SU-DHL-6 (cell line): ENCODE measurements around the gene KISS1R.

Experiments
- EZH2phosphoT487 ChIP-seq: fragments of 200-600 bp; sonication (generic), shearing (Covaris generic); conservative IDR thresholded peaks from 2 replicates; pipeline ENCODE4 v1.6.1; 2018; ENCODE audit warnings: mild to moderate bottlenecking, antibody characterized with exemption, low read length, moderate library complexity, mixed read lengths
- TF ChIP-seq, protein P1 (sequence below): fragments of 200-600 bp; sonication (generic); IDR thresholded peaks from one replicate; pipeline ENCODE4 v1.5.1; 2017; ENCODE audit warnings: antibody characterized with exemption, mild to moderate bottlenecking, low read length, moderate library complexity; ENCODE audit not compliant: insufficient read depth, poor library complexity, severe bottlenecking

DNA sequence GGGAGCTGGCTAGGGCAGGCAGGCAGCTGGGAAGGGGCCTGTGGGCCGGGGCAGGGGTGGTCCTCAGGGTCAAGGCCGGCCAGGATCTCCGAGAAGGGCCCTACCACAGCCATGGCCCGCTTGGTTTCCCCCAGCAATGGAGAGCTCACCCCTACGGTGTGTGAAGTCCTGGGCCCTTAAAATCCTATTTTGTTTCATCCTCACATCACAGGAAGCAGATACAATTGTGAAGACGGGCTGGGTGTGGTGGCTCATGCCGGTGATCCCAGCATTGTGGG, 15.1 kb upstream of the KISS1R start:
- TF ChIP-seq, protein P1, sequence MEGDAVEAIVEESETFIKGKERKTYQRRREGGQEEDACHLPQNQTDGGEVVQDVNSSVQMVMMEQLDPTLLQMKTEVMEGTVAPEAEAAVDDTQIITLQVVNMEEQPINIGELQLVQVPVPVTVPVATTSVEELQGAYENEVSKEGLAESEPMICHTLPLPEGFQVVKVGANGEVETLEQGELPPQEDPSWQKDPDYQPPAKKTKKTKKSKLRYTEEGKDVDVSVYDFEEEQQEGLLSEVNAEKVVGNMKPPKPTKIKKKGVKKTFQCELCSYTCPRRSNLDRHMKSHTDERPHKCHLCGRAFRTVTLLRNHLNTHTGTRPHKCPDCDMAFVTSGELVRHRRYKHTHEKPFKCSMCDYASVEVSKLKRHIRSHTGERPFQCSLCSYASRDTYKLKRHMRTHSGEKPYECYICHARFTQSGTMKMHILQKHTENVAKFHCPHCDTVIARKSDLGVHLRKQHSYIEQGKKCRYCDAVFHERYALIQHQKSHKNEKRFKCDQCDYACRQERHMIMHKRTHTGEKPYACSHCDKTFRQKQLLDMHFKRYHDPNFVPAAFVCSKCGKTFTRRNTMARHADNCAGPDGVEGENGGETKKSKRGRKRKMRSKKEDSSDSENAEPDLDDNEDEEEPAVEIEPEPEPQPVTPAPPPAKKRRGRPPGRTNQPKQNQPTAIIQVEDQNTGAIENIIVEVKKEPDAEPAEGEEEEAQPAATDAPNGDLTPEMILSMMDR, result no peak
- TF ChIP-seq EZH2phosphoT487, result no peak
